HepG2 (cell line): ENCODE results near the gene GFY. TPM values are rescaled to one million over a fixed set of nuclear protein-coding genes. Genes with fewer than 3 reads are reported as not detected.

ENCODE experiments used
- ATAC-seq: fragments of 200-7000 bp; cut with Tn5 transposase; 3 replicates; pipeline ENCODE4 v1.9.1; 2020; ENCODE audit warnings: mild to moderate bottlenecking, moderate library complexity
- BruUV-seq: library from RNA; stranded (reverse); fragments of 400-500 nt; replicated peaks from 2 replicates; lab custom pipeline; 2021; lab: Mats Ljungman, UMichigan
- CTCF ChIA-PET: fragments of 300-600 bp; formaldehyde crosslinking; extraction: SDS; loops from one replicate; lab custom pipeline; 2021; ENCODE audit warnings: low total read pairs, inconsistent platforms, low intra/inter-chr PET ratio; lab: Yijun Ruan, JAX
- POLR2A ChIA-PET: fragments of 350-600 bp; sonication (Branson Sonifier 250); formaldehyde crosslinking; loops from one replicate; lab custom pipeline; 2020; ENCODE audit warnings: antibody characterized with exemption, inconsistent platforms; lab: Yijun Ruan, JAX
- DNase-seq: peaks from one replicate; pipeline ENCODE4 v3.0.0-alpha.2; 2015; ENCODE audit warnings: low spot score
- FAIRE-seq: peaks from 3 replicates; lab custom pipeline; 2011; peaks lifted over from hg19 to GRCh38; lab: Jason Lieb, UNC
- H2AFZ ChIP-seq: one replicate; pipeline ENCODE4 v1.6.1; 2011; ENCODE audit warnings: low read length, inconsistent platforms
- H3K27ac ChIP-seq: fragments of 300-600 bp; 3 replicates; pipeline ENCODE4 v1.8.0; 2011; ENCODE audit warnings: mixed run types, mild to moderate bottlenecking, mixed read lengths, low read length, inconsistent platforms; ENCODE audit not compliant: insufficient read depth; ENCODE audit errors: extremely low read length
- H3K27me3 ChIP-seq, 2 experiments: fragments of 200-600 bp in 1 of 2; 2 replicates in 1 of 2; 3 replicates in 1 of 2; pipeline versions ENCODE4 v1.6.0 to v1.8.0; 2011; ENCODE audit warnings: low read length in 2 of 2, mild to moderate bottlenecking in 2 of 2, moderate library complexity in 2 of 2, inconsistent platforms in 1 of 2; ENCODE audit not compliant: insufficient read depth in 2 of 2, control insufficient read depth in 1 of 2
- H3K36me3 ChIP-seq, 2 experiments: fragments of 200-600 bp in 1 of 2; replicated peaks in 1 of 2; 2 replicates in 1 of 2; 3 replicates in 1 of 2; pipeline versions ENCODE4 v1.5.1 to v1.8.0; 2011; ENCODE audit warnings: low read length in 2 of 2, inconsistent platforms in 1 of 2; ENCODE audit not compliant: insufficient read depth in 2 of 2, control insufficient read depth in 1 of 2
- H3K4me1 ChIP-seq: 2 replicates; pipeline ENCODE4 v1.5.1; 2012; ENCODE audit warnings: low read length, inconsistent platforms; ENCODE audit not compliant: insufficient read depth
- H3K4me2 ChIP-seq: 2 replicates; pipeline ENCODE4 v1.6.0; 2011; ENCODE audit warnings: low read depth, low read length, inconsistent platforms
- H3K4me3 ChIP-seq, 3 experiments: fragments of 200-600 bp in 1 of 3; sonication (generic), shearing (Covaris generic) in 1 of 3; replicated peaks in 1 of 3; 2 replicates each; pipeline ENCODE4 v1.5.1; 2011 to 2016; ENCODE audit warnings: low read length in 3 of 3, inconsistent platforms in 2 of 3, low read depth in 2 of 3, mild to moderate bottlenecking in 2 of 3, control low read depth in 1 of 3, mixed read lengths in 1 of 3; ENCODE audit not compliant: insufficient read depth in 1 of 3
- H3K79me2 ChIP-seq: one replicate; pipeline ENCODE4 v1.6.1; 2011; ENCODE audit warnings: low read length, inconsistent platforms; ENCODE audit not compliant: insufficient read depth
- H3K9ac ChIP-seq: 2 replicates; pipeline ENCODE4 v1.6.0; 2011; ENCODE audit warnings: mild to moderate bottlenecking, low read depth, low read length, inconsistent platforms; ENCODE audit not compliant: insufficient read depth
- H3K9me3 ChIP-seq: 2 replicates; pipeline ENCODE4 v1.5.1; 2012; ENCODE audit warnings: mild to moderate bottlenecking, low read length
- H4K20me1 ChIP-seq: 2 replicates; pipeline ENCODE4 v1.6.0; 2011; ENCODE audit warnings: inconsistent platforms, mild to moderate bottlenecking, low read length, moderate library complexity; ENCODE audit not compliant: insufficient read depth
- E2F2 ChIP-seq: sonication (generic); formaldehyde crosslinking; IDR thresholded peaks from 2 replicates; pipeline ENCODE4 v1.4.0; 2020; ENCODE audit warnings: missing genetic modification reagents, borderline replicate concordance
- KDM4B ChIP-seq: sonication (generic); formaldehyde crosslinking; IDR thresholded peaks from 2 replicates; pipeline ENCODE4 v1.4.0; 2020; ENCODE audit warnings: missing genetic modification reagents
- NFKBIZ ChIP-seq: IDR thresholded peaks from 2 replicates; pipeline ENCODE4 v1.6.1; 2018; ENCODE audit warnings: missing genetic modification reagents, missing compliant biosample characterization
- NFRKB ChIP-seq: fragments of 450-650 bp; IDR thresholded peaks from 2 replicates; pipeline ENCODE4 v1.6.1; 2017
- TCF7 ChIP-seq: sonication (generic); IDR thresholded peaks from 2 replicates; pipeline ENCODE4 v1.6.1; 2016; ENCODE audit warnings: antibody characterized with exemption, low read depth
- TIGD3 ChIP-seq: sonication (generic); formaldehyde crosslinking; IDR thresholded peaks from 2 replicates; pipeline ENCODE4 v1.5.1; 2020; ENCODE audit warnings: mild to moderate bottlenecking, missing genetic modification reagents, borderline replicate concordance
- ZNF124 ChIP-seq: sonication (generic); formaldehyde crosslinking; IDR thresholded peaks from 2 replicates; pipeline ENCODE4 v1.4.0; 2020; ENCODE audit warnings: missing genetic modification reagents
- ZSCAN25 ChIP-seq: sonication (generic); formaldehyde crosslinking; IDR thresholded peaks from 2 replicates; pipeline ENCODE4 v1.8.0; 2022; ENCODE audit warnings: mild to moderate bottlenecking, missing genetic modification reagents
- WGBS: methylation state at CpG from one replicate; pipeline ENCODE4 v1.1.6; 2017; ENCODE audit warnings: low lambda C conversion rate; 5-methylcytosine and 5-hydroxymethylcytosine counted together
- in situ Hi-C: cut with HindIII; loops from 2 replicates; pipeline ENCODE4 v1.10.0; 2017; ENCODE audit warnings: low pct_unique_long_range_greater_than_20kb; ENCODE audit not compliant: extremely low pct_ligation_motif_present
- intact Hi-C: fragments of 100-400 bp; cut with micrococcal nuclease; formaldehyde crosslinking; loops from one replicate; pipeline ENCODE4 v1.10.0; 2022; ENCODE audit not compliant: unreplicated experiment
- polyA plus RNA-seq, 8 experiments: library from polyadenylated mRNA; depleted of rRNA in 3 of 8; stranded (reverse) in 7 of 8; unstranded in 1 of 8; fragments of >200 nt; fragmentation: Illumina TruSeq in 4 of 8; extraction: Trizol in 4 of 8; gene quantifications; 2 replicates each; pipeline versions ENCODE4 v1.2.1 to v1.2.3, GENCODE V29; 2011 to 2016; ENCODE audit warnings: low read depth in 4 of 8, missing spikeins in 1 of 8, mixed read lengths in 1 of 8; ENCODE audit not compliant: insufficient read depth in 1 of 8
- total RNA-seq, 5 experiments: library from RNA; depleted of rRNA; stranded (reverse); fragments of >200 nt; fragmentation: Illumina TruSeq; extraction: Trizol; gene quantifications; 2 replicates each; pipeline ENCODE4 v1.2.3, GENCODE V29; 2016; ENCODE audit warnings: low read depth in 1 of 5

The GFY gene
- total and polyA plus RNA-seq, 2 of the 13 experiments (the other 11 are each of a cell fraction or from before 2014, with no cell fraction given): not detected

GRCh38 chr19:49407079-49407478 lies 18.1 kb upstream of the GFY start:
- no peaks in the 10 kb centered on the region for H4K20me1 ChIP-seq
- no peak overlapping the region for H3K4me3 ChIP-seq
- H3K27me3 ChIP-seq: peaks cover 9 to 19% of the 10 kb centered on the region in 2 experiments; a peak in 4 of 5 replicates
- in situ Hi-C loops: no loop called here
- POLR2A ChIA-PET: no interaction called here
- H3K36me3 ChIP-seq: no peaks in the 10 kb centered on the region
- H3K4me1 ChIP-seq: no peaks in the 10 kb centered on the region
- no peak for FAIRE-seq
- no peaks in the 10 kb centered on the region for H3K9me3 ChIP-seq
- BruUV-seq: no TSS peak
- intact Hi-C loops: no loop called here
- H3K9ac ChIP-seq: no peak overlapping the region
- TF ChIP-seq KDM4B (CRISPR knock-in tag): no peak
- TF ChIP-seq E2F2 (CRISPR knock-in tag): no peak
- TF ChIP-seq TCF7: no peak
- TF ChIP-seq TIGD3 (CRISPR knock-in tag): no peak
- no peak for TF ChIP-seq NFRKB
- TF ChIP-seq ZSCAN25 (CRISPR knock-in tag): no peak
- no peak for TF ChIP-seq NFKBIZ (CRISPR knock-in tag)
- TF ChIP-seq ZNF124 (CRISPR knock-in tag): no peak
- no peak for ATAC-seq
- no peak overlapping the region for H3K27ac ChIP-seq
- H3K4me2 ChIP-seq: no peak overlapping the region
- no peak for DNase-seq
- no peaks in the 10 kb centered on the region for H3K79me2 ChIP-seq
- WGBS: 20% methylated on average over 5 of the region's 7 CpGs
- H2AFZ ChIP-seq: no peak overlapping the region
- CTCF ChIA-PET: no interaction called here
